CD4-positive, alpha-beta T cell treated with Interferon alpha-2 for 1 hour (primary cell): ENCODE measurements around the gene DYSF.

Source experiments
- DNase-seq, 2 donors: peaks; one replicate each; pipeline ENCODE4 v3.0.0-alpha.2; 2020 to 2022

DYSF gene

GRCh38 chr2:71662665-71663394, 209.5 kb downstream of the DYSF start:
- DNase-seq: no peak

- DNase-seq: no peak
Observed at GRCh38 chr2:71664161-71664560, 210.8 kb downstream of the DYSF start.

- no peak for DNase-seq
Observed at GRCh38 chr2:71665168-71666093, 212.1 kb downstream of the DYSF start.

GRCh38 chr2:71666094-71666474, 212.7 kb downstream of the DYSF start:
- no peak for DNase-seq

GRCh38 chr2:71667256-71668182, 214.2 kb downstream of the DYSF start:
- DNase-seq: no peak

- no peak for DNase-seq
Observed at GRCh38 chr2:71668326-71669057, 215.1 kb downstream of the DYSF start.

GRCh38 chr2:71669058-71669456, 215.7 kb downstream of the DYSF start:
- no peak for DNase-seq

GRCh38 chr2:71669628-71670429, 216.5 kb downstream of the DYSF start:
- DNase-seq: no peak

- DNase-seq: no peak
Observed at GRCh38 chr2:71670430-71670795, 217.1 kb downstream of the DYSF start.

- no peak for DNase-seq
Observed at GRCh38 chr2:71671203-71671854, 218.0 kb downstream of the DYSF start.

- DNase-seq: no peak
Observed at GRCh38 chr2:71671895-71672825, 218.8 kb downstream of the DYSF start.

GRCh38 chr2:71672826-71673795, 219.8 kb downstream of the DYSF start:
- DNase-seq: no peak

GRCh38 chr2:71674158-71674851, 220.9 kb downstream of the DYSF start:
- no peak for DNase-seq

GRCh38 chr2:71675296-71675695, 221.9 kb downstream of the DYSF start:
- DNase-seq: no peak

GRCh38 chr2:71678874-71679273, 225.5 kb downstream of the DYSF start:
- no peak for DNase-seq

GRCh38 chr2:71679491-71679890, 226.1 kb downstream of the DYSF start:
- DNase-seq: no peak

GRCh38 chr2:71680925-71681324, 227.6 kb downstream of the DYSF start:
- DNase-seq: no peak

GRCh38 chr2:71681626-71682025, 228.3 kb downstream of the DYSF start:
- no peak for DNase-seq
